Ishikawa (cell line): ENCODE data around the gene PTPRN2.

Experiments used
- CEBPB ChIP-seq: IDR thresholded peaks from 2 replicates; pipeline ENCODE4 v1.6.1; 2012
- CREB1 ChIP-seq: IDR thresholded peaks from 2 replicates; pipeline ENCODE4 v1.6.1; 2012; ENCODE audit warnings: low read depth
- EGR1 ChIP-seq: IDR thresholded peaks from 2 replicates; pipeline ENCODE4 v1.6.1; 2012
- EP300 ChIP-seq: IDR thresholded peaks from 2 replicates; pipeline ENCODE4 v1.6.1; 2012; ENCODE audit warnings: borderline replicate concordance
- FOXM1 ChIP-seq: IDR thresholded peaks from 2 replicates; pipeline ENCODE4 v1.6.1; 2012; ENCODE audit warnings: low read depth, borderline replicate concordance
- MAX ChIP-seq: IDR thresholded peaks from 2 replicates; pipeline ENCODE4 v1.6.1; 2012
- NFIC ChIP-seq: IDR thresholded peaks from 2 replicates; pipeline ENCODE4 v1.6.1; 2012
- RAD21 ChIP-seq: IDR thresholded peaks from 2 replicates; pipeline ENCODE4 v1.6.1; 2012; ENCODE audit warnings: low read depth
- REST ChIP-seq: IDR thresholded peaks from 2 replicates; pipeline ENCODE4 v1.6.1; 2012; ENCODE audit warnings: low read depth, mild to moderate bottlenecking
- TAF1 ChIP-seq: IDR thresholded peaks from 2 replicates; pipeline ENCODE4 v1.6.1; 2012; ENCODE audit warnings: low read depth, mild to moderate bottlenecking
- TCF12 ChIP-seq: IDR thresholded peaks from 2 replicates; pipeline ENCODE4 v1.6.1; 2012; ENCODE audit warnings: low read depth
- TEAD4 ChIP-seq: IDR thresholded peaks from 2 replicates; pipeline ENCODE4 v1.6.1; 2012
- USF1 ChIP-seq: IDR thresholded peaks from 2 replicates; pipeline ENCODE4 v1.6.1; 2012
- YY1 ChIP-seq: IDR thresholded peaks from 2 replicates; pipeline ENCODE4 v1.6.1; 2012; ENCODE audit warnings: low read depth
- ZBTB7A ChIP-seq: IDR thresholded peaks from 2 replicates; pipeline ENCODE4 v1.6.1; 2012; ENCODE audit warnings: low read depth

The PTPRN2 gene

GRCh38 chr7:157538321-157538720 is 1049.3 kb downstream of the PTPRN2 start:
- TF ChIP-seq NFIC (no peak), EP300 (no peak), REST (no peak), YY1 (no peak), ZBTB7A (no peak), TAF1 (no peak), CEBPB (no peak), USF1 (no peak), FOXM1 (no peak), RAD21 (no peak), TEAD4 (no peak), MAX (no peak), CREB1 (no peak), TCF12 (no peak), EGR1 (no peak)

- TF ChIP-seq USF1 (no peak), MAX (no peak), YY1 (no peak), EGR1 (no peak), TAF1 (no peak), EP300 (no peak), CEBPB (no peak), FOXM1 (no peak), RAD21 (no peak), REST (no peak)
Observed at GRCh38 chr7:157537056-157537455, 1050.6 kb downstream of the PTPRN2 start.

GRCh38 chr7:157532068-157532467 is 1055.6 kb downstream of the PTPRN2 start:
- TF ChIP-seq FOXM1: no peak
- TF ChIP-seq CREB1: no peak
- TF ChIP-seq USF1: no peak

GRCh38 chr7:157529768-157530560 is 1057.7 kb downstream of the PTPRN2 start:
- TF ChIP-seq FOXM1 (no peak), YY1 (no peak), TEAD4 (no peak), USF1 (no peak), EGR1 (no peak), CREB1 (no peak), REST (no peak), TCF12 (no peak), ZBTB7A (no peak), CEBPB (no peak), RAD21 (no peak), EP300 (no peak)
